PC-3 (cell line): ENCODE data around the gene ZNF275.

Experiments
- CTCF ChIP-seq: fragments of 300-600 bp; sonication (generic); conservative IDR thresholded peaks from 2 replicates; pipeline ENCODE4 v1.5.1; 2017; ENCODE audit warnings: antibody characterized with exemption, low read depth, mild to moderate bottlenecking, low read length
- EZH2 ChIP-seq: fragments of 300-600 bp; sonication (generic); IDR thresholded peaks from one replicate; pipeline ENCODE4 v1.6.1; 2017; ENCODE audit warnings: antibody characterized with exemption, mild to moderate bottlenecking, low read length; ENCODE audit not compliant: unreplicated experiment
- EZH2phosphoT487 ChIP-seq: fragments of 300-600 bp; sonication (generic); IDR thresholded peaks from 2 replicates; pipeline ENCODE4 v1.6.1; 2018; ENCODE audit warnings: mild to moderate bottlenecking, antibody characterized with exemption, low read length, borderline replicate concordance

- TF ChIP-seq CTCF (no peak), EZH2 (no peak), EZH2phosphoT487 (no peak)
These were observed 15.1 kb upstream of the ZNF275 start for GRCh38 chrX:153318811-153319210.
